DND-41 (cell line): ENCODE results near the gene FAM120A.
A peak's percentile ranks its signal among the peaks of the same experiment; 100 is the strongest.

ENCODE experiments used
- CTCF ChIP-seq: IDR thresholded peaks from 2 replicates; pipeline ENCODE4 v1.5.1; 2012; ENCODE audit warnings: borderline replicate concordance, low read length, moderate library complexity, mild to moderate bottlenecking; ENCODE audit not compliant: poor library complexity, severe bottlenecking; ENCODE audit errors: extremely low read depth
- EZH2 ChIP-seq: IDR thresholded peaks from 3 replicates; pipeline ENCODE4 v1.6.1; 2012; ENCODE audit warnings: borderline replicate concordance, low read depth, mild to moderate bottlenecking, moderate library complexity, low read length, inconsistent platforms; ENCODE audit not compliant: severe bottlenecking

DNA sequence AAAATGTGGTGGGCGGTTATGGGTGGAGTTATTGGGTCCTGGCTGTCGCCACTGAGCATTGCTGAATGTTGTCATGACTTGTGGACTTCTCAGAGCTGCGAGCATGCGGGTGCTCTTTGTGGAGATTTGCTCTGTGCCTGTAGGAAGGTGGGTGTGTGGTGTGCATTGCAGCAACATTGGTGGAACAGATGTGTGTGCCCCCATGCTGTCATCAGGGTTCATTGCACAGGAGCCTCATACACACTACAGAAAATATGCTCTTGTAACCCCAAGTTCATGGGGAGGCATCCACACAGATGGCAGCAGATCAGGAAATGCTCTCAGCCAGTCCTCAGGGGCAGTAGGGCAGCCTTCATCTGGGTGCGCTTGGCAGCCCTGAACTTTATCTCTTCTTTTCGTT lies 69.0 kb downstream of the FAM120A start:
- TF ChIP-seq EZH2 (no peak), CTCF (peak; percentile 34)
